HepG2 (cell line): ENCODE data around the gene TNNI3. TPM values are rescaled to one million over a fixed set of nuclear protein-coding genes. Genes with fewer than 3 reads are reported as not detected.

Experiments
- CBX5 ChIP-seq: sonication (generic); formaldehyde crosslinking; IDR thresholded peaks from 2 replicates; pipeline ENCODE4 v1.4.0; 2020; ENCODE audit warnings: missing genetic modification reagents, borderline replicate concordance
- NCOA1 ChIP-seq: sonication (generic); formaldehyde crosslinking; IDR thresholded peaks from 2 replicates; pipeline ENCODE4 v1.9.0; 2021; ENCODE audit warnings: missing genetic modification reagents
- RAD51 ChIP-seq: fragments of 450-650 bp; IDR thresholded peaks from 2 replicates; pipeline ENCODE4 v1.6.1; 2016; ENCODE audit warnings: borderline replicate concordance
- ZKSCAN1 ChIP-seq: fragments of 150-350 bp; IDR thresholded peaks from 2 replicates; pipeline ENCODE4 v1.6.1; 2014; ENCODE audit warnings: low read length
- ZMAT3 ChIP-seq: sonication (generic); formaldehyde crosslinking; conservative IDR thresholded peaks from 2 replicates; pipeline ENCODE4 v1.7.0; 2021; ENCODE audit warnings: missing genetic modification reagents
- ZNF598 ChIP-seq: sonication (generic); formaldehyde crosslinking; IDR thresholded peaks from 2 replicates; pipeline ENCODE4 v1.5.1; 2020; ENCODE audit warnings: mild to moderate bottlenecking, missing genetic modification reagents, borderline replicate concordance
- polyA plus RNA-seq, 8 experiments: library from polyadenylated mRNA; depleted of rRNA in 3 of 8; stranded (reverse) in 7 of 8; unstranded in 1 of 8; fragments of >200 nt; fragmentation: Illumina TruSeq in 4 of 8; extraction: Trizol in 4 of 8; gene quantifications; 2 replicates each; pipeline versions ENCODE4 v1.2.1 to v1.2.3, GENCODE V29; 2011 to 2016; ENCODE audit warnings: low read depth in 4 of 8, missing spikeins in 1 of 8, mixed read lengths in 1 of 8; ENCODE audit not compliant: insufficient read depth in 1 of 8
- total RNA-seq, 5 experiments: library from RNA; depleted of rRNA; stranded (reverse); fragments of >200 nt; fragmentation: Illumina TruSeq; extraction: Trizol; gene quantifications; 2 replicates each; pipeline ENCODE4 v1.2.3, GENCODE V29; 2016; ENCODE audit warnings: low read depth in 1 of 5
- TF ChIP-seq, protein P1 (sequence below): sonication (generic); formaldehyde crosslinking; IDR thresholded peaks from 2 replicates; pipeline ENCODE4 v1.4.0; 2020; ENCODE audit warnings: mild to moderate bottlenecking, missing genetic modification reagents
- TF ChIP-seq, protein P2 (sequence below): sonication (generic); formaldehyde crosslinking; IDR thresholded peaks from 2 replicates; pipeline ENCODE4 v1.5.0; 2020; ENCODE audit warnings: mild to moderate bottlenecking, missing genetic modification reagents
- TF ChIP-seq, protein P3 (sequence below): sonication (generic); formaldehyde crosslinking; IDR thresholded peaks from 2 replicates; pipeline ENCODE4 v1.5.1; 2020; ENCODE audit warnings: mild to moderate bottlenecking, missing genetic modification reagents
- TF ChIP-seq, protein P4 (sequence below): sonication (generic); formaldehyde crosslinking; IDR thresholded peaks from 2 replicates; pipeline ENCODE4 v1.5.0; 2020; ENCODE audit warnings: mild to moderate bottlenecking, missing genetic modification reagents
- TF ChIP-seq, protein P5 (sequence below): sonication (generic); formaldehyde crosslinking; IDR thresholded peaks from 2 replicates; pipeline ENCODE4 v1.4.0; 2020; ENCODE audit warnings: missing genetic modification reagents, borderline replicate concordance

Gene TNNI3
- total and polyA plus RNA-seq, 2 of the 13 experiments (the other 11 are each of a cell fraction or from before 2014, with no cell fraction given), result 3.5 to 3.7 TPM

DNA sequence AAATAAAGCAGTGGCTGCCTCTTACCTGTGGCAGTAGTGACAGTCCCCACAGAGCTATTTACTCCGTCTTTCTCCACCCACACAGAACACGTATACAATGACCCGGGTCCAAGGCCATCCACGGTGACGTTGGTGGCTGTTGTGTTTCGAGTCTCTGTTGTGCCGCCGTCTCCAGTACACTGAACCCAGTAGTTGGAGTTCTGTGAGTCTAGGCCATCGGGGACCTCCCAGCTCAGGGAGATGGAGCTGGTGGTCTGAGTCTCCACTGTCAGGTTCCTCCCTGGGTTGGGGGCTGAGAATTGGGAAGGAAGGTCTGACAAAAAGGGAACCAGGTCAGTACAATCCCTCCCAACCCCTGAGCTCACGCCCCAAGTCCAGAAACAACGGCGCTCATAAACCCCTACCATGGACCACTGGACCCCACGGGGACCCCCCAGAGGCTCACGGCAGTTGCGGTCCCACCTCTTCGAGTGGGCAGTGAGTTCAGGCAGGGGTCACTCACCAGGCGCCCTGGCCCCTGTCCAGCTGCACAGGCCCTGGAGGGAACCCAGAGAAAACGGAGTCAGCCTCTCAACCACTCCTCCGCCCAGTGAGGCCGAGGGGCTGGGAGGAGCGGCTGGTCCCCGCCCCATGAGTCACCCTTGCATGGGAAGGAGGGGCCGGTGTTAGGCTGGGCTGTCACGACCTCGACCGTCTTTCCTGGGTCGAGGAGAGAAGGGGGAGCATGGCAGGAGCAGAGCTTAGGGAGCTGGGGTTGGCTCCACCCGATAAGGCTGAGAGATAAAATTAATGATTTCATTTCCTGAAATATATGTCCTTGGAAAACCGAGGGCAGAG lies 49.4 kb upstream of the TNNI3 start (continued):
- TF ChIP-seq ZNF598 (CRISPR knock-in tag) (peak; percentile 75; the same call in 1 of the 2 replicates), ZMAT3 (CRISPR knock-in tag) (peak; percentile 42; the same call in 1 of the 2 replicates), ZKSCAN1 (no peak; the same call in 1 of the 2 replicates), NCOA1 (CRISPR knock-in tag) (peak; percentile 67; the same call in 1 of the 2 replicates), CBX5 (CRISPR knock-in tag) (no peak; the same call in 1 of the 2 replicates), RAD51 (no peak)
- TF ChIP-seq, protein P1, sequence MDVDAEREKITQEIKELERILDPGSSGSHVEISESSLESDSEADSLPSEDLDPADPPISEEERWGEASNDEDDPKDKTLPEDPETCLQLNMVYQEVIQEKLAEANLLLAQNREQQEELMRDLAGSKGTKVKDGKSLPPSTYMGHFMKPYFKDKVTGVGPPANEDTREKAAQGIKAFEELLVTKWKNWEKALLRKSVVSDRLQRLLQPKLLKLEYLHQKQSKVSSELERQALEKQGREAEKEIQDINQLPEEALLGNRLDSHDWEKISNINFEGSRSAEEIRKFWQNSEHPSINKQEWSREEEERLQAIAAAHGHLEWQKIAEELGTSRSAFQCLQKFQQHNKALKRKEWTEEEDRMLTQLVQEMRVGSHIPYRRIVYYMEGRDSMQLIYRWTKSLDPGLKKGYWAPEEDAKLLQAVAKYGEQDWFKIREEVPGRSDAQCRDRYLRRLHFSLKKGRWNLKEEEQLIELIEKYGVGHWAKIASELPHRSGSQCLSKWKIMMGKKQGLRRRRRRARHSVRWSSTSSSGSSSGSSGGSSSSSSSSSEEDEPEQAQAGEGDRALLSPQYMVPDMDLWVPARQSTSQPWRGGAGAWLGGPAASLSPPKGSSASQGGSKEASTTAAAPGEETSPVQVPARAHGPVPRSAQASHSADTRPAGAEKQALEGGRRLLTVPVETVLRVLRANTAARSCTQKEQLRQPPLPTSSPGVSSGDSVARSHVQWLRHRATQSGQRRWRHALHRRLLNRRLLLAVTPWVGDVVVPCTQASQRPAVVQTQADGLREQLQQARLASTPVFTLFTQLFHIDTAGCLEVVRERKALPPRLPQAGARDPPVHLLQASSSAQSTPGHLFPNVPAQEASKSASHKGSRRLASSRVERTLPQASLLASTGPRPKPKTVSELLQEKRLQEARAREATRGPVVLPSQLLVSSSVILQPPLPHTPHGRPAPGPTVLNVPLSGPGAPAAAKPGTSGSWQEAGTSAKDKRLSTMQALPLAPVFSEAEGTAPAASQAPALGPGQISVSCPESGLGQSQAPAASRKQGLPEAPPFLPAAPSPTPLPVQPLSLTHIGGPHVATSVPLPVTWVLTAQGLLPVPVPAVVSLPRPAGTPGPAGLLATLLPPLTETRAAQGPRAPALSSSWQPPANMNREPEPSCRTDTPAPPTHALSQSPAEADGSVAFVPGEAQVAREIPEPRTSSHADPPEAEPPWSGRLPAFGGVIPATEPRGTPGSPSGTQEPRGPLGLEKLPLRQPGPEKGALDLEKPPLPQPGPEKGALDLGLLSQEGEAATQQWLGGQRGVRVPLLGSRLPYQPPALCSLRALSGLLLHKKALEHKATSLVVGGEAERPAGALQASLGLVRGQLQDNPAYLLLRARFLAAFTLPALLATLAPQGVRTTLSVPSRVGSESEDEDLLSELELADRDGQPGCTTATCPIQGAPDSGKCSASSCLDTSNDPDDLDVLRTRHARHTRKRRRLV (CRISPR knock-in tag), result no peak
- TF ChIP-seq, protein P2, sequence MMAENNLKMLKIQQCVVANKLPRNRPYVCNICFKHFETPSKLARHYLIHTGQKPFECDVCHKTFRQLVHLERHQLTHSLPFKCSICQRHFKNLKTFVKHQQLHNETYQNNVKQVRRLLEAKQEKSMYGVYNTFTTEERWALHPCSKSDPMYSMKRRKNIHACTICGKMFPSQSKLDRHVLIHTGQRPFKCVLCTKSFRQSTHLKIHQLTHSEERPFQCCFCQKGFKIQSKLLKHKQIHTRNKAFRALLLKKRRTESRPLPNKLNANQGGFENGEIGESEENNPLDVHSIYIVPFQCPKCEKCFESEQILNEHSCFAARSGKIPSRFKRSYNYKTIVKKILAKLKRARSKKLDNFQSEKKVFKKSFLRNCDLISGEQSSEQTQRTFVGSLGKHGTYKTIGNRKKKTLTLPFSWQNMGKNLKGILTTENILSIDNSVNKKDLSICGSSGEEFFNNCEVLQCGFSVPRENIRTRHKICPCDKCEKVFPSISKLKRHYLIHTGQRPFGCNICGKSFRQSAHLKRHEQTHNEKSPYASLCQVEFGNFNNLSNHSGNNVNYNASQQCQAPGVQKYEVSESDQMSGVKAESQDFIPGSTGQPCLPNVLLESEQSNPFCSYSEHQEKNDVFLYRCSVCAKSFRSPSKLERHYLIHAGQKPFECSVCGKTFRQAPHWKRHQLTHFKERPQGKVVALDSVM, result peak; percentile 86
- TF ChIP-seq, protein P3, sequence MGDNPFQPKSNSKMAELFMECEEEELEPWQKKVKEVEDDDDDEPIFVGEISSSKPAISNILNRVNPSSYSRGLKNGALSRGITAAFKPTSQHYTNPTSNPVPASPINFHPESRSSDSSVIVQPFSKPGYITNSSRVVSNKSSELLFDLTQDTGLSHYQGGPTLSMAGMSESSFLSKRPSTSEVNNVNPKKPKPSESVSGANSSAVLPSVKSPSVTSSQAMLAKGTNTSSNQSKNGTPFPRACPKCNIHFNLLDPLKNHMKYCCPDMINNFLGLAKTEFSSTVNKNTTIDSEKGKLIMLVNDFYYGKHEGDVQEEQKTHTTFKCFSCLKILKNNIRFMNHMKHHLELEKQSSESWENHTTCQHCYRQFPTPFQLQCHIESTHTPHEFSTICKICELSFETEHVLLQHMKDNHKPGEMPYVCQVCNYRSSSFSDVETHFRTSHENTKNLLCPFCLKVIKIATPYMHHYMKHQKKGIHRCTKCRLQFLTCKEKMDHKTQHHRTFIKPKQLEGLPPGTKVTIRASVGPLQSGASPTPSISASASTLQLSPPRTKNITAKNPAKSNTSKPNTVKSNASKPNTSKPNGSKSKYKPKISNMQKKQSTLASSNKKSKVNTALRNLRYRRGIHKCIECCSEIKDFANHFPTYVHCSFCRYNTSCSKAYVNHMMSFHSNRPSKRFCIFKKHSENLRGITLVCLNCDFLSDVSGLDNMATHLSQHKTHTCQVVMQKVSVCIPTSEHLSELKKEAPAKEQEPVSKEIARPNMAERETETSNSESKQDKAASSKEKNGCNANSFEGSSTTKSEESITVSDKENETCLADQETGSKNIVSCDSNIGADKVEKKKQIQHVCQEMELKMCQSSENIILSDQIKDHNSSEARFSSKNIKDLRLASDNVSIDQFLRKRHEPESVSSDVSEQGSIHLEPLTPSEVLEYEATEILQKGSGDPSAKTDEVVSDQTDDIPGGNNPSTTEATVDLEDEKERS, result no peak
- TF ChIP-seq, protein P4, sequence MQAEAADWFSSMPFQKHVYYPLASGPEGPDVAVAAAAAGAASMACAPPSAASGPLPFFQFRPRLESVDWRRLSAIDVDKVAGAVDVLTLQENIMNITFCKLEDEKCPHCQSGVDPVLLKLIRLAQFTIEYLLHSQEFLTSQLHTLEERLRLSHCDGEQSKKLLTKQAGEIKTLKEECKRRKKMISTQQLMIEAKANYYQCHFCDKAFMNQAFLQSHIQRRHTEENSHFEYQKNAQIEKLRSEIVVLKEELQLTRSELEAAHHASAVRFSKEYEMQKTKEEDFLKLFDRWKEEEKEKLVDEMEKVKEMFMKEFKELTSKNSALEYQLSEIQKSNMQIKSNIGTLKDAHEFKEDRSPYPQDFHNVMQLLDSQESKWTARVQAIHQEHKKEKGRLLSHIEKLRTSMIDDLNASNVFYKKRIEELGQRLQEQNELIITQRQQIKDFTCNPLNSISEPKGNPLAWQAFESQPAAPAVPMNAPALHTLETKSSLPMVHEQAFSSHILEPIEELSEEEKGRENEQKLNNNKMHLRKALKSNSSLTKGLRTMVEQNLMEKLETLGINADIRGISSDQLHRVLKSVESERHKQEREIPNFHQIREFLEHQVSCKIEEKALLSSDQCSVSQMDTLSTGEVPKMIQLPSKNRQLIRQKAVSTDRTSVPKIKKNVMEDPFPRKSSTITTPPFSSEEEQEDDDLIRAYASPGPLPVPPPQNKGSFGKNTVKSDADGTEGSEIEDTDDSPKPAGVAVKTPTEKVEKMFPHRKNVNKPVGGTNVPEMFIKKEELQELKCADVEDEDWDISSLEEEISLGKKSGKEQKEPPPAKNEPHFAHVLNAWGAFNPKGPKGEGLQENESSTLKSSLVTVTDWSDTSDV (CRISPR knock-in tag), result no peak
- TF ChIP-seq, protein P5, sequence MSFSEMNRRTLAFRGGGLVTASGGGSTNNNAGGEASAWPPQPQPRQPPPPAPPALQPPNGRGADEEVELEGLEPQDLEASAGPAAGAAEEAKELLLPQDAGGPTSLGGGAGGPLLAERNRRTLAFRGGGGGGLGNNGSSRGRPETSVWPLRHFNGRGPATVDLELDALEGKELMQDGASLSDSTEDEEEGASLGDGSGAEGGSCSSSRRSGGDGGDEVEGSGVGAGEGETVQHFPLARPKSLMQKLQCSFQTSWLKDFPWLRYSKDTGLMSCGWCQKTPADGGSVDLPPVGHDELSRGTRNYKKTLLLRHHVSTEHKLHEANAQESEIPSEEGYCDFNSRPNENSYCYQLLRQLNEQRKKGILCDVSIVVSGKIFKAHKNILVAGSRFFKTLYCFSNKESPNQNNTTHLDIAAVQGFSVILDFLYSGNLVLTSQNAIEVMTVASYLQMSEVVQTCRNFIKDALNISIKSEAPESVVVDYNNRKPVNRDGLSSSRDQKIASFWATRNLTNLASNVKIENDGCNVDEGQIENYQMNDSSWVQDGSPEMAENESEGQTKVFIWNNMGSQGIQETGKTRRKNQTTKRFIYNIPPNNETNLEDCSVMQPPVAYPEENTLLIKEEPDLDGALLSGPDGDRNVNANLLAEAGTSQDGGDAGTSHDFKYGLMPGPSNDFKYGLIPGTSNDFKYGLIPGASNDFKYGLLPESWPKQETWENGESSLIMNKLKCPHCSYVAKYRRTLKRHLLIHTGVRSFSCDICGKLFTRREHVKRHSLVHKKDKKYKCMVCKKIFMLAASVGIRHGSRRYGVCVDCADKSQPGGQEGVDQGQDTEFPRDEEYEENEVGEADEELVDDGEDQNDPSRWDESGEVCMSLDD (CRISPR knock-in tag), result no peak
